ENCODE measurements around the gene GPR162. TPM values are rescaled to one million over a fixed set of nuclear protein-coding genes. Genes with fewer than 3 reads are reported as not detected.

Gene GPR162
- total RNA-seq, 4 donors from 2014 or later: 0.16 to 0.31 (median 0.20) TPM; not detected in 1

DNA sequence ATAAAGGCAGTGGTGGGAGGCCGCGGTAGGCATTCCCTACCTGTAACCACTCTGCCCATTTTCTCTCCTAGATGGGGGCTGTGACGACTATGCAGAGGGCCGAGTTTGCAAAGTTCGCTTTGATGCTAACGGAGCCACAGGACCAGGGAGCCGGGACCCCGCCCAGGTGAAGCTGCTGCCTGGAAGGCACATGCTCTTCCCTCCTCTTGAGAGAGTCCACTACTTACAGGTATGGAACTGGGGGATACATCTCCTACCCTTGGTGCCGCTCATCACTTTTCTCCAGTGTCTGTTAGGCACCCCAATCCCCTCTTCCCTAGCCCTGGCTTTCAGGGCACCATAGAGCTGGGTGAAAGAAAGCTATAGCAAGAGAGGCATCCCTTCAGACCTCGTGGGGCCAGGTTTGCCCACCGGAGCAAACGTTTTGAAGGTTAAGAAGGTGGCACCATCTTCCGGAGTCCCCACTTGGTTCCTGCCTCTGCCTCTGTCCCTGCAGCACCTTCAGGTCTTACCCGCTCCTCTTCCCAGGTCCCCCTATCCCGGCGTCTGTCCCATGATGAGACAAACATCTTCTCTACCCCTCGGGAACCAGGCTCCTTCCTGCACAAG lies 4.6 kb downstream of the GPR162 start:
- TF ChIP-seq POLR2A (IDR thresholded peaks at IDR 0.05): no peak
- TF ChIP-seq, protein P1, sequence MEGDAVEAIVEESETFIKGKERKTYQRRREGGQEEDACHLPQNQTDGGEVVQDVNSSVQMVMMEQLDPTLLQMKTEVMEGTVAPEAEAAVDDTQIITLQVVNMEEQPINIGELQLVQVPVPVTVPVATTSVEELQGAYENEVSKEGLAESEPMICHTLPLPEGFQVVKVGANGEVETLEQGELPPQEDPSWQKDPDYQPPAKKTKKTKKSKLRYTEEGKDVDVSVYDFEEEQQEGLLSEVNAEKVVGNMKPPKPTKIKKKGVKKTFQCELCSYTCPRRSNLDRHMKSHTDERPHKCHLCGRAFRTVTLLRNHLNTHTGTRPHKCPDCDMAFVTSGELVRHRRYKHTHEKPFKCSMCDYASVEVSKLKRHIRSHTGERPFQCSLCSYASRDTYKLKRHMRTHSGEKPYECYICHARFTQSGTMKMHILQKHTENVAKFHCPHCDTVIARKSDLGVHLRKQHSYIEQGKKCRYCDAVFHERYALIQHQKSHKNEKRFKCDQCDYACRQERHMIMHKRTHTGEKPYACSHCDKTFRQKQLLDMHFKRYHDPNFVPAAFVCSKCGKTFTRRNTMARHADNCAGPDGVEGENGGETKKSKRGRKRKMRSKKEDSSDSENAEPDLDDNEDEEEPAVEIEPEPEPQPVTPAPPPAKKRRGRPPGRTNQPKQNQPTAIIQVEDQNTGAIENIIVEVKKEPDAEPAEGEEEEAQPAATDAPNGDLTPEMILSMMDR (IDR thresholded peaks at IDR 0.05 in 4 of 5, conservative IDR thresholded peaks at IDR 0.05 in 1 of 5): no peak
- no peak overlapping the region for H3K27ac ChIP-seq
- H3K4me3 ChIP-seq: no peak overlapping the region
- DNase-seq (no peak), ATAC-seq (no peak)
- peaks cover 31 to 78% (median 53%) of the 10 kb centered on the region in 3 donors for H3K27me3 ChIP-seq
- intact Hi-C loops (cut with DNase I; ENCODE audit: low total_unique reads): loop anchor here (2.0 to 5.0 kb wide), 3 partner anchors 47 to 89 kb away; partner anchors contain the start of gene MLF2
- no peaks in the 10 kb centered on the region for H3K9me3 ChIP-seq
- no peaks in the 10 kb centered on the region for H3K36me3 ChIP-seq
- in situ Hi-C loops (cut with MboI; ENCODE audit: low sequenced_read_pairs in 4 of 4): no loop called here
- peaks cover 3 to 11% of the 10 kb centered on the region in 2 donors for H3K4me1 ChIP-seq

DNA sequence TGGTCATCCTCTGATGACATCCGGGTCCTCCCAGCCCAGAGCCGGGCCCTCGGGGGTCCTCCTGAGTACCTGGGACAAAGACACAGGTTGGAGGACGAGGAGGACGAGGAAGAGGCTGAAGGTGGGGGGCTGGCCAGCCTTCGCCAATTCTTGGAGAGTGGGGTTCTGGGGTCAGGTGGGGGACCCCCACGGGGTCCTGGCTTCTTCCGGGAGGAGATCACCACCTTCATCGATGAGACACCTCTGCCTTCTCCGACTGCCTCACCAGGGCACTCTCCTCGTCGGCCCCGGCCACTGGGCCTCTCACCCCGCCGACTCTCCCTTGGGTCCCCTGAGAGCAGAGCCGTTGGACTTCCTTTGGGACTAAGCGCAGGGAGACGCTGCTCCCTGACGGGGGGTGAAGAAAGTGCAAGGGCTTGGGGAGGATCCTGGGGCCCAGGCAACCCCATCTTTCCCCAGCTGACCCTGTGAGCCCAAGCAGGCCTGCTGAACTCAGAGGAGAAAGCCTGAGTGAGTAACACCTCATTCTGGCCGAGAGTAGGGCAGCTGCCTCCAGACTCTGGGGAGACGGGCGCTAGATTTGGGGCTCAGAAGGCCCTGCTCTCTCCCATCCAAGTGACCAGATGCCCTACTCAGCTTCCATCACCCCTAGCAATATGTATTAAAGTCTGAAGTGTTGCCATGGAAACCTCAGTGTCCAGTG lies 5.3 kb downstream of the GPR162 start:
- DNase-seq: no peak
- Histone ChIP-seq H3K27ac (peak overlapping the region; percentile 37 to 45 (median 38)), H3K4me1 (peaks cover 3 to 11% of the 10 kb centered on the region in 2 donors), H3K9me3 (no peaks in the 10 kb centered on the region), H3K4me3 (no peak overlapping the region), H3K36me3 (no peaks in the 10 kb centered on the region), H3K27me3 (peaks cover 30 to 72% (median 52%) of the 10 kb centered on the region in 3 donors)
- no peak for ATAC-seq
- in situ Hi-C loops (cut with MboI; ENCODE audit: low sequenced_read_pairs in 4 of 4) (no loop called here), intact Hi-C loops (cut with DNase I; ENCODE audit: low total_unique reads) (loop anchor here (2.0 to 5.0 kb wide), 3 partner anchors 48 to 90 kb away; partner anchors contain the start of gene MLF2)
- TF ChIP-seq POLR2A (IDR thresholded peaks at IDR 0.05): no peak
- TF ChIP-seq, protein P1 (IDR thresholded peaks at IDR 0.05 in 4 of 5, conservative IDR thresholded peaks at IDR 0.05 in 1 of 5): no peak

DNA sequence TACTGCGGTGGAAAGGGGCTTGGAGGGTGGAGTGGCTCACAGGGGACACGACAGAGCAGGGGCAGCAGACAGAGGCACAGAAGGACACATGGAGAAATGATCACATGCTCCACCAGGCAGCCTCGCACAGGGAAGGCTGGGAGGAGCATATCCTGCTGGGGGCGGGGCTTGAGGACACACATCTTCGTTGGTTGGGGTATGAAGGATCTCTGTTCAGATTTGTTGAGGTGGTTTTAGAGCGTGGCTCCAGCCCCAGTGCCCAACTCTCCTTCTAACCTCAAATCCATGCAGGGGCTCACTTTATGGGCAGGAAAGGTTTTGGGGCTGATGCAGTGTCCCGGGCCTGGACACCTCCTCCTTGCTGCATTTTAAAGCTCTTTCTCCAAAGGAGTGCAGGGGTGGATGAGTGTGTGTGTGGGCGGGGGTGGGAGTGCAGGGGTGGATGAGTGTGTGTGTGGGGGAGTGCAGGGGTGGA lies 5.9 kb downstream of the GPR162 start:
- peak overlapping the region; percentile 37 to 45 (median 38) for H3K27ac ChIP-seq

DNA sequence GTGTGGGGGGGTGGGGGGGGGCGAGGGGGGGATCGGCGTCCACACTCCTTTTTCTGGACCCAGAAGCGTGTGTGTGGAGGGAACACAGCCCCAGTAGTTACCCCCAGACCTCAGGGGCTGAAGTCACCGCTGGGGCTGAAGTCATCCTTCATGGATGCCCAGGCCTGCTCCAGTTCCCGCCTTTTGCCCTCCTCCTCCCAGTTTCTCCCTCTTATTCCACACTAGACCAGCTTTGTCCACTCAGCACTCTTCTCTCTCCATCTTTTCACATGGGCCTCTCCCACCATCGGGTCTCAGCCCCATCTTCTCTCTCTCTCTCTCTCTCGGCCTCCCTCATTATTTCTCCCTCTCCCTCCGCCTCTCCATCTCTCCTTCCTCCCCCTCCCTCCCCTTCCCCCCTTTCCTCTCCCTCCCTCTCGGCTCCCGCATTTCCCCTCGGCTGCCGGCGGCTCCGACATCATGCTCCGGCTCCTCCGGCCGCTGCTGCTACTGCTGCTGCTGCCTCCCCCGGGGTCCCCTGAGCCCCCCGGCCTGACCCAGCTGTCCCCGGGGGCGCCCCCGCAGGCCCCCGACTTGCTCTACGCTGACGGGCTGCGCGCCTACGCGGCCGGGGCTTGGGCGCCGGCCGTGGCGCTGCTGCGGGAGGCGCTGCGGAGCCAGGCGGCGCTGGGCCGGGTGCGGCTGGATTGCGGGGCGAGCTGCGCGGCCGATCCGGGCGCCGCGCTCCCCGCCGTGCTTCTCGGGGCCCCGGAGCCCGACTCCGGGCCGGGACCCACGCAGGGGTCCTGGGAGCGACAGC lies 6.6 kb downstream of the GPR162 start, which contains the start of gene P3H3:
TSS of gene P3H3 (plus strand) at position 426 of the 799 bp plus-strand sequence. CDS start at position 460, 34 bp downstream.
- peak in 1 of 2 donors; percentile 22 for ATAC-seq
- in situ Hi-C loops (cut with MboI; ENCODE audit: low sequenced_read_pairs in 4 of 4) (no loop called here), intact Hi-C loops (cut with DNase I; ENCODE audit: low total_unique reads) (loop anchor here (2.0 to 5.0 kb wide), 3 partner anchors 49 to 91 kb away; partner anchors contain the start of gene MLF2)
- Histone ChIP-seq H3K9me3 (no peaks in the 10 kb centered on the region), H3K4me3 (peak within 1 kb of the TSS; percentile 49 to 67 (median 64)), H3K36me3 (no peaks in the 10 kb centered on the region), H3K4me1 (peaks cover 3 to 11% of the 10 kb centered on the region in 2 donors), H3K27me3 (peaks cover 22 to 61% (median 43%) of the 10 kb centered on the region in 3 donors), H3K27ac (peak within 1 kb of the TSS; percentile 45 to 54 (median 51))
- no peak for DNase-seq
- TF ChIP-seq, protein P1 (IDR thresholded peaks at IDR 0.05 in 4 of 5, conservative IDR thresholded peaks at IDR 0.05 in 1 of 5): no peak
- no peak for TF ChIP-seq POLR2A (IDR thresholded peaks at IDR 0.05)

More for the DNA sequence above, 5.9 kb downstream of the GPR162 start:
- ATAC-seq (peak; percentile 47 to 54), DNase-seq (peak; percentile 50 to 67)
- Histone ChIP-seq H3K4me3 (no peak overlapping the region), H3K9me3 (no peaks in the 10 kb centered on the region), H3K36me3 (no peaks in the 10 kb centered on the region), H3K4me1 (peaks cover 3 to 11% of the 10 kb centered on the region in 2 donors), H3K27me3 (peaks cover 26 to 66% (median 46%) of the 10 kb centered on the region in 3 donors)
- intact Hi-C loops (cut with DNase I; ENCODE audit: low total_unique reads): loop anchor here (2.0 to 5.0 kb wide), 3 partner anchors 49 to 90 kb away; partner anchors contain the start of gene MLF2
- in situ Hi-C loops (cut with MboI; ENCODE audit: low sequenced_read_pairs in 4 of 4): no loop called here
- no peak for TF ChIP-seq POLR2A (IDR thresholded peaks at IDR 0.05)
- TF ChIP-seq, protein P1 (IDR thresholded peaks at IDR 0.05 in 4 of 5, conservative IDR thresholded peaks at IDR 0.05 in 1 of 5): no peak

All from gastrocnemius medialis (tissue), 4 donors.